NCI-H345 (cell line): ENCODE measurements around the gene ELK3.

Source experiments
- DNase-seq: peaks from one replicate; lab custom pipeline; 2025; lab: John Stamatoyannopoulos, UW

The ELK3 gene

DNA sequence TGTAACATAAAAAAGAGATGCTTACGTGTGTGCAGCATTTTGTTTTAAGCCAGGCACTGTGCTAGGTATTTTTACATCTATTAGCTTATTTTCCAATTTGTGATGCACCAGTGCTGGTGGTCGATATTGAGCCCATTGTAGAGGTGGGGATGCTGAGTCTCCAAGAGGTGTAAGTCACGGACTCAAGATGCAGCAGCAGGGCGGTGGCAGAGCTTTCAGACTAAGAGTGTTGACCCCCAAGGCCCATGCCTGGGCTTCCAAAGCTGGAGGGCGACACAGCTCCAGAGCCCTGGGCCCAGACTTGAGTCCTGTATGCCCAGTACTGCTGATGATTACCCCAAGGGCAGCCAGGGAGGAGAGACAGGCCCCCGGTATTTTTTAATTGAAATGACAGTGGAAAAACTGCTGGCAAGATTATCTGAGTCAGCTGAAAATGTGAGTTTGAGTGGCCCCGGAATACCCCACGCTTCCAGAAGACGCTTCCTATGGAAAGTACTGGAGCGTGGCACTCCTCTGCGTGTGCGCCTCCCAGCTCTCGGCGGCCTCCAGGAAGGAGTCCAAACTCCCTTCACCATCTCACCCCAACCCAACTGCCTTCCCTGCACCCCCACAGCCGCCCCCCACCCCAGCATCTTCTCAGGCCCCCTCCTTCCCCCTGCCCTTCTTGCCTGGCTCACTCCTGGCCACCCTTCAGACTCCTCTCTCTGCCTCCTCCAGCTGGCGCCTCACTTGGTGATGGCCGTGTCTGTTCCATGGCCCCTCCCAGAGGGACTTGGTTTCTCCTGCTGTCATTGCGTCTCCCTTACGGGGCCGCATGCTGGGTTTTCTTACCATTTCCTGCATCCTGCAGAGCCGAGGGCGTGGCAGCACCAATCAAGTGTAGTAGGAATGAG is 40.7 kb downstream of the ELK3 start:
- no peak for DNase-seq

DNA sequence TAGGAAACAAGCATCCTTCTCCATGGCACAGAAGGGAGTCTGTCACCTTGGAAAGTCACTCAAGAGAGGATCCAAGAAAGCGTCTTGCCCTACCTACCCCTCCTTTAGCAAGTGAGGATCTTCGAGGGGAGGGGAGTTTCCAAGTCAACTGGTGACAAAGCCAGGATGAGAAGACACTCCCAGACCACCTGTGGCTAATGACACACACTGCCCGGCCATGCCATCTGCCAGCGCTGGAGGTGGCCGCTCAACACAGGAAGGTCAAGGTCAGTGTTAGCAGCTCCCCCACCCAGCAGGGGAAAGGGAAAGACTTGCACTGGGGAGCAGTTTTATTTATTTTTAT is 41.3 kb downstream of the ELK3 start:
- no peak for DNase-seq

DNA sequence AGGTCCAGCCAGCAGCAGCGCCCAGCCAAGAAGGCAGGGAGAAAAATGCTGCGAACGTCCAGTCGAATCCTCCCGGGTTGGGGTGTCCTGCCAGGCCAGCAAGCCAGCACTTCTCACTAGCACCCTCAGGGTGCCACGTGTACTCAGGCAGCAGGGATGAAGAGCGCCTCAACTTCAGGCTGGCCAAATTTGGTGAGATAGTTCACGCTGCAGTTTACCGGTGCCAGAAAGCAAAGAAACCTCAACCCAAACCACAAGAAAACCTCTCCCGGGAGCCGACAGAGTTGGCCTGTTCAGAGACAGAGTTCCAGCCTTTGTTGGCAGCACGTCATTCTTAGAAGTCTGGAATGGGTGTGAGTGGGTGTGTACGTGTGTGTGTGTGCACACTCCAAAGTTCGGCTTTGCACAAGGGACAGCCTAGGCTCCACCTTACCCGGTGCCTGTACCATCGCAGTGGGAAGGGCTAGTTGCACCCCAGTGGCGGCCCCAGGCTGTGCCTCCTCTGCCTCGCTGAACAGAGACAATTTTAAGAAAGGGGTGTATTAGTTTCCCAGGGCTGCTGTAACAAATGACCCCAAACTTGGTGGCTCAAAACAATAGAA is 42.1 kb downstream of the ELK3 start:
- no peak for DNase-seq

GRCh38 chr12:96237035-96237434 is 42.9 kb downstream of the ELK3 start:
- no peak for DNase-seq

DNA sequence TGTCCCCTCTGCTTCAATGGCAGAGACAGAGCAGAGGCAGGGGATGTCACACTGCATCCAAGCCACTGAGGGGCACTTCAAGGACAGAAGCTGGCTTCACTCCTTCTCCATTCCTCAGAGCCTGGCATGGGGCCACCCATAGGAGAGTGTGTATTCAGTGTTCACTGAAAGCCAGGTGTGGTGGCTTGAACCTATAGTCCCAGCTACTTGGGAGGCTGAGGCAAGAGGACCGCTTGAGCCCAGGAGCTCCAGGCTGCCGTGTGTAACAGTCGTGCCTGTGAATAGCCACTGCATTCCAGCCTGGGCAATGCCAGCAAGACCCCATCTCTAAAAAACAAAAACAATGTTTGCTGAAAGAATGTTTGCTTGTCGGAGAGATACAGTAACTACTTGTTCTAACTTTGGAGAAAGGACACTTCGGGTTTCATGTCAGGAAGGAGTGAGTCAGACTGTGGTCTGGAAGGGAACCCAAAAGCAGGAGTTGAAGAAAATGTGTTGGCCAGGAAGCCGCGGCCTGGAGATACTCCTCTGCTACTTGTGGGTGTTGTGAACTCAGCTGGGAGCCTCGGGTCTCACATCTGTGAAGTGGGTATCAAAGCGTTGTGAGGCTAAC is 43.4 kb downstream of the ELK3 start:
- DNase-seq = no peak

DNA sequence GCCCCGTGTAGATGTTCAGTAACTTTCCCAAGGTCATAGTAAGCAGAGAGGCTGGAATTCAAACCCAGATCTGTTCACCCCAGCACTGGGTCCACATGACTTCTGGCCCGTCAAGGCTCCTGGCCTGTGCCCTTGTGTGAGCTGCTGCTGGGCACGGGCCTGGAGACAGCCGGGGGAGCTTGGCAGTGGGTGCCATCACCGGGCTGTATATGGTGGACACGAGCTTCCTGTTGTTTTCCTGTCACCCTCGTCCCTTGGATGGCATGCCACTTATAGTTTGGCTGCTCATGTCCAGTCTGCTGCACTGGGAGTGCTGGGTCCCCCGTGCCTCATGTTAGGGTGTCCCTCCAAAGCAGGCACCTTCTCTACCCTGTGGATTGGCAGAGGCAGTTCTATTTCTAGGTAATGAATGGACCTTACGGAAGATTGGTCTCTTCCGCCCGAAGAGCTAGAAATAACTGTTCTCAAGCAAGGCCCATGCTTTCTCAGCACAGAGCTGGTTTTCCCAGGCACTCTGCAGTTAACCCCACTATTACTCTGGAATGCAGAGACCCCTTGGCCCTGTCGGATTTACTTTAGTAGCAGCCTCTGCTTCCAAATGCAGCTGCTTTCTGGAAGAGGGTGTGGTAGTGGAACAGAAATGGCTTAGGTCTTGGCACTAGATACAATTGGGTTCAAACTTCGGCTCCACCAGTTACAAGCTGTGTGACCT is 44.3 kb downstream of the ELK3 start:
- DNase-seq = no peak

- no peak for DNase-seq
Measured at GRCh38 chr12:96239711-96240635, 45.8 kb downstream of the ELK3 start.

DNA sequence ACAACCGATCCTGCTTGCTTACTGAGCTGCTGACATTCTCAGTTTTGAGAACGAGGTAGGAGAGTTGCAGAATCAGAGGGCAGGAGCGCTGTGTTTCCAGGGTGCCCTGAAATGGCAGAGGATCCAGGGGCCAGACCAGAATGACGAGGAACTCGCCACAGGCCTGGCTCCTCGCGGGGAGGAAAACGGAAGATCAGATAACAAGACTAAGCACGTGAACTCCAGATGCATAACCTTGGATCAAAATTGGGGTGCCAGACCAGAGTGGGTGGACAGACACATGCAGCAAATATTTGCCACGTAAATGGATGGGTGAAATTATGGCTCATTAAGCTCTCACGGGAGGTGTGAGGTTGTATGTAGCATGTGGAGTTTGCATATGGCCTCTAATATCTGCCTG is 46.5 kb downstream of the ELK3 start:
- no peak for DNase-seq

GRCh38 chr12:96241431-96241830 is 47.3 kb downstream of the ELK3 start:
- no peak for DNase-seq

GRCh38 chr12:96241846-96242256 is 47.7 kb downstream of the ELK3 start:
- no peak for DNase-seq

- DNase-seq = no peak
Measured at GRCh38 chr12:96242597-96242996, 48.4 kb downstream of the ELK3 start.

GRCh38 chr12:96244826-96245225 is 50.7 kb downstream of the ELK3 start:
- no peak for DNase-seq

GRCh38 chr12:96246926-96247505 is 52.8 kb downstream of the ELK3 start:
- DNase-seq = no peak

GRCh38 chr12:96247563-96247962 is 53.4 kb downstream of the ELK3 start:
- DNase-seq = no peak

DNA sequence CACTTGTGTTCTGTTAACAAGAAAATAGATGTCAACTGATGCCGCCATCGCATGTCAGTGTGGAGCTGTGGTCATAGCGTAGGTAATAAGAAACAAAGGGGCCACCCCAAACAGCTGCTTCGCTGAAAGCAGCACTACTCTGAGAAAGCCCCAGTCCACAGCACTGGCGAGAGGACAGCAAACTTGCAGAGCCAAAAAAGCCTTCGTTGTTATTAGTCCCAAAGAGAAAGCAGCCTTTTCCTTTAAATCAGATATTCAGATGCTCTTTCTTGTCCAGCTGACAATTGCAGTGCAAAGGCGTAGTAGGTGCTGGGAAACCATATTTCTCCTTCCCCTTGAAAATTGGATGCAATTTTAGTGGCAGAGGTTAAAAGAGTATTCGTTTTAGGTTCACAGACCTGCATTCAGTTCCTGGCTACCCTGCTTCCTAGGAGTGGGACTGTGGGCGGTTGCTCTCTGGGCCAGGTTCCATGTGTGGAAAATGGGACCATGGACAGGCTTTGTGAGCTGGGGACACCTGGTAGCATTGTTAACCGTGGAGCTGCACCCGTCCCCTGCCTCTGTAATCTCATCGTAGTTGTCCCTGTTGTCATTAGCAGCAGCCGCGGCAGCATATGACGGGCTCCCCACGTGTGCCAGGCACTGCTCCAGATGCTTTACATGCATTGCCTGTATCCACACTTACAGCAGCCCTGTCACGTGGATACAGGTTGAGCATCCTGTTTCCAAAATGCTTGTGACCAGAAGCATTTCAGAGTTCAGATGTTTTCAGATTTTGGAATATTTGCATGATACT is 54.2 kb downstream of the ELK3 start:
- no peak for DNase-seq

- DNase-seq = no peak
Measured at GRCh38 chr12:96249196-96250118, 55.3 kb downstream of the ELK3 start.

- DNase-seq = no peak
Measured at GRCh38 chr12:96250119-96250685, 56.0 kb downstream of the ELK3 start.

DNA sequence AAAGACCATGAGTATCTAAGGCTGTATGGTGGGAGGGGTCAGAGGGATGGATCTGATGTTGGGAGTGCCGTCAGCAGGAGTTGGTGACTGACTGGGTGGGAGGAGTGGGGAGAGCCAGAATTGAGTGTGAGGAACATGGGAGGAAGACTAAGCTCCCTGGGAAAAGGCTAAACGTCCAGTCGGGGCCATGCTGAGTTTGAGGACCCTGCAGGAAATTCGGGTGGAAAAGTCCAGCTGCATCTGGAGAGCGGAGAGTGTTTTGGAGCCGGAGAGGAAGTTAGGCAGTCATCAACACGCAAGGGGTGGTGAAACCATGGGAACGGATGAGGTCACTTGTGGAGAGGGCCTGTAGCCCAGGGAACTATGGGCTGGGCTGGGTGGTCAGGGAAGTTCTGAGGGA is 60.9 kb downstream of the ELK3 start:
- DNase-seq = no peak
